Tibial artery (tissue), 4 donors: ENCODE data around the gene MEIS2.

Experiments used
- DNase-seq, 2 donors: peaks; one replicate each; pipeline ENCODE4 v3.0.0-alpha.2; 2019
- H3K27ac ChIP-seq, 2 donors: fragments of 200-600 bp; sonication (generic) in 1 of 2; 1 replicate in 1 of 2; 2 replicates in 1 of 2; pipeline ENCODE4 v1.5.1; 2018 to 2019; ENCODE audit warnings: mild to moderate bottlenecking in 1 of 2
- H3K27me3 ChIP-seq, 2 donors: fragments of 200-600 bp; sonication (generic) in 1 of 2; one replicate each; pipeline versions ENCODE4 v1.5.1 to v1.6.0; 2016 to 2019
- H3K36me3 ChIP-seq, 3 donors: fragments of 200-600 bp; sonication (generic) in 2 of 3; one replicate each; pipeline ENCODE4 v1.5.1; 2016 to 2019; ENCODE audit warnings: mild to moderate bottlenecking in 2 of 3
- H3K4me1 ChIP-seq, 4 donors: fragments of 200-600 bp; sonication (generic) in 2 of 4; 1 replicate in 3 of 4; 2 replicates in 1 of 4; pipeline ENCODE4 v1.5.1; 2016 to 2019
- H3K4me3 ChIP-seq, 2 donors: fragments of 200-600 bp; sonication (generic) in 1 of 2; 1 replicate in 1 of 2; 2 replicates in 1 of 2; pipeline ENCODE4 v1.5.1; 2018 to 2019; ENCODE audit warnings: mild to moderate bottlenecking in 2 of 2
- H3K9me3 ChIP-seq, 3 donors: fragments of 200-600 bp; sonication (generic) in 1 of 3; one replicate each; pipeline ENCODE4 v1.5.1; 2016 to 2019
- CTCF ChIP-seq, 2 experiments: fragments of 200-600 bp in 1 of 2; fragments of 450-650 bp in 1 of 2; IDR thresholded peaks; one replicate each; pipeline ENCODE4 v1.5.1; 2017 to 2019; ENCODE audit warnings: antibody characterized with exemption in 2 of 2, mild to moderate bottlenecking in 1 of 2, moderate library complexity in 1 of 2
- intact Hi-C: fragments of 100-400 bp; cut with DNase I; formaldehyde crosslinking; loops from one replicate; pipeline ENCODE4 v1.15.0; 2023; ENCODE audit warnings: low total_unique reads

MEIS2 gene

GRCh38 chr15:36978126-36978525, 122.2 kb downstream of the MEIS2 start:
- Histone ChIP-seq H3K4me1 (no peaks in the 10 kb centered on the region), H3K9me3 (no peaks in the 10 kb centered on the region), H3K36me3 (no peaks in the 10 kb centered on the region), H3K27me3 (no peaks in the 10 kb centered on the region), H3K27ac (no peak overlapping the region), H3K4me3 (no peak overlapping the region)
- no peak for DNase-seq
- intact Hi-C loops, result no loop called here
- no peak for TF ChIP-seq CTCF (IDR thresholded peaks at IDR 0.05)

- no peak overlapping the region for H3K4me3 ChIP-seq
- intact Hi-C loops, result no loop called here
- H3K36me3 ChIP-seq, result no peaks in the 10 kb centered on the region
- no peaks in the 10 kb centered on the region for H3K9me3 ChIP-seq
- H3K27ac ChIP-seq, result no peak overlapping the region
- no peaks in the 10 kb centered on the region for H3K4me1 ChIP-seq
- H3K27me3 ChIP-seq, result no peaks in the 10 kb centered on the region
- no peak for DNase-seq
- no peak for TF ChIP-seq CTCF (IDR thresholded peaks at IDR 0.05)
Measured at GRCh38 chr15:36977659-36978058, 122.7 kb downstream of the MEIS2 start.

- no peak for DNase-seq
- no peaks in the 10 kb centered on the region for H3K4me1 ChIP-seq
- H3K4me3 ChIP-seq, result no peak overlapping the region
- no peak for TF ChIP-seq CTCF (IDR thresholded peaks at IDR 0.05)
- intact Hi-C loops, result no loop called here
- H3K27ac ChIP-seq, result no peak overlapping the region
- no peaks in the 10 kb centered on the region for H3K36me3 ChIP-seq
- no peaks in the 10 kb centered on the region for H3K27me3 ChIP-seq
- H3K9me3 ChIP-seq, result no peaks in the 10 kb centered on the region
Measured at GRCh38 chr15:36972704-36973103, 127.6 kb downstream of the MEIS2 start.

GRCh38 chr15:36970522-36970921, 129.8 kb downstream of the MEIS2 start:
- no peaks in the 10 kb centered on the region for H3K4me1 ChIP-seq
- no peak overlapping the region for H3K4me3 ChIP-seq
- DNase-seq, result no peak
- no peaks in the 10 kb centered on the region for H3K27me3 ChIP-seq
- H3K9me3 ChIP-seq, result no peaks in the 10 kb centered on the region
- no peaks in the 10 kb centered on the region for H3K36me3 ChIP-seq
- no peak for TF ChIP-seq CTCF (IDR thresholded peaks at IDR 0.05)
- H3K27ac ChIP-seq, result no peak overlapping the region
- intact Hi-C loops, result no loop called here

GRCh38 chr15:36967929-36968328, 132.4 kb downstream of the MEIS2 start:
- no peak overlapping the region for H3K27ac ChIP-seq
- H3K9me3 ChIP-seq, result no peaks in the 10 kb centered on the region
- H3K36me3 ChIP-seq, result no peaks in the 10 kb centered on the region
- intact Hi-C loops, result no loop called here
- H3K4me3 ChIP-seq, result no peak overlapping the region
- no peaks in the 10 kb centered on the region for H3K4me1 ChIP-seq
- no peak for TF ChIP-seq CTCF (IDR thresholded peaks at IDR 0.05)
- DNase-seq, result no peak
- no peaks in the 10 kb centered on the region for H3K27me3 ChIP-seq

- DNase-seq, result no peak
- intact Hi-C loops, result no loop called here
- no peaks in the 10 kb centered on the region for H3K9me3 ChIP-seq
- H3K4me3 ChIP-seq, result no peak overlapping the region
- H3K36me3 ChIP-seq, result no peaks in the 10 kb centered on the region
- no peak overlapping the region for H3K27ac ChIP-seq
- no peaks in the 10 kb centered on the region for H3K4me1 ChIP-seq
- no peak for TF ChIP-seq CTCF (IDR thresholded peaks at IDR 0.05)
- H3K27me3 ChIP-seq, result no peaks in the 10 kb centered on the region
Measured at GRCh38 chr15:36966708-36967107, 133.6 kb downstream of the MEIS2 start.
